NCI-H2107 treated with DMSO at 0.1 percent for 48 hours (cell line): Measurements from ENCODE around the gene C1S.

ENCODE experiments used
- DNase-seq: peaks from one replicate; lab custom pipeline; 2025; ENCODE audit not compliant: unreplicated experiment; lab: John Stamatoyannopoulos, UW

The C1S gene

DNA sequence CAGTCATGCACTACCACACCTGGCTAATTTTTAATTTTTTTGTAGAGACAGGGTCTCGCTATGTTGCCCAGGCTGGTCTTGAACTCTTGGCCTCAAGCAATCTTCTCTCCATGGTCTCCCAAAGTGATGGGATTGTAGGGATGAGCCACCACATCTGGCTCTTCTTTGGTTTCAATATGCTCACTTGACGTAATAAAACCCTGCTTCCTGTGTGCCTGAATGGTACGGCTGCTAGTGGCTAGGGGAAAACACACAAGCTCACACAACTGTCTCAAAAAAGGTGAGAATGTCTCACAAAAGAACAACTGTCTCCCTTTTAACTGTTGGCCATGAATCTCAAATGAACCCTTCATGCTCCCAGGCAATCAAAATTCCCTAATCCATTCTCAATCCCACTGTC lies 15.0 kb downstream of the C1S start:
- DNase-seq: no peak

DNA sequence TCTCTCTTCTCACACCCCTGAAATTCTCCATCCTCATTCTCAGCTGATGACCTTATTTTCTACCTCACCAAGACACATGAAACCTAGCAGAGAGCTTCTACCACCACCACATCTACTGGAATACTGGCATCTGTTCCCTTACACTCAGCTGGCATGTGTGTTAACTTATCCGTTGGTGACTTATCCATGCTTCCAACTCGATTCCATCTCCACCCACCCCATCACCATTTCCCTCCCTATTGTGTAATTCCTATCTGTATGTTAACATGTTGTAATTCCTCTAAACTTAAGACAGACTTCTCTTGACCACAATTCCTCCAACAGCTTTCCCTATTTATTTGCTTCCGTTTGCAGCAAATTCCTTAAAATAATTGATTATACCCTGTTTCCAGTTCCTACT lies 15.4 kb downstream of the C1S start:
- DNase-seq: no peak

DNA sequence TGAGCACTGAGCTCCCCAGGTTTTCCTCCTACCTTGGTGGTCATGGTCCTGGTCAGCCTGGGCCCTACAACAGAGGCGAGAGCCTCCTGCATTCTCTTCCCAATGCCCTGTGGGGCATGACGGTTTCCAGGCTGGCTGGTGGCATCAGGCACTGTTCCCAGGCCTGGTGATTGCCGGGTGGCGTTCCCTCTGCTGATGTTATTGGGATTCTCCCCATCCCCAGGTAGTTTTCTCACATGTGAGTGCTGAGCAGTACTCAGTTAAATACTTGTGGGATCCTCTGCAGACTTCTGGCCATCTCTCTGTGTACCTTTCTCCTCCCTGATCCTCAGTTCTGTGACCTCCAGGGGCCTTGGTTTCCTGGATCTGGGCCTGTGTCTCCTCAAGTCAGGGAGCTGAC lies 16.0 kb downstream of the C1S start:
- no peak for DNase-seq

DNA sequence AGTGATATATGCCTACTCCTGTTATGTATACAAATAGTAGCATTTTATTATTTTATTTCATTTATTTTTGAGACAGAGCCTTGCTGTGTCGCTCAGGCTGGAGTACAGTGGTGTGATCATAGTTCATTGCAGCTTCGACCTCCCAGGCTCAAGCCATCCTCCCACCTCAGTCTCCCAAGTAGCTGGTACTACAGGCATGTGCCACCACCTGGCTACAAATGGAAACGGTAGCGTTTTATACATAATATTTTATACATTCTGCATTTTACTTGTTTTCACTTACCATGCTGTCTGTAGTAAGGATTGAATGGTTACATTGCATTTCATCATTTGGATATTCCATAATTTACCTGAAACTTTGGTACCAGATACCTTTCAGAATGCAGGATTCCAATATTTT lies 17.6 kb downstream of the C1S start:
- no peak for DNase-seq

DNA sequence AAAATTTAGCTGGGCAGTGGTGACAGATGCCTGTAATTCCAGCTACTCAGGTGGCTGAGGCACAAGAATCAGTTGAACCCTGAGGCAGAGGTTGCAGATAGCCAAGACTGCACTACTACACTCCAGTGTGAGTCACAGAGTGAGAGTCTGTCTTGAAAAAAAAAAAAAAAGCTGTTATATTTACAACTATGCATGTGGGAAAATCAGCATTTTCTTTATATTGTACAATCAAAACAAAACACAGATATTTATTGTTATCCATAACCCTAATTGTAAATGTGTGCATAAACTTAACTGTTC lies 19.3 kb downstream of the C1S start:
- no peak for DNase-seq

DNA sequence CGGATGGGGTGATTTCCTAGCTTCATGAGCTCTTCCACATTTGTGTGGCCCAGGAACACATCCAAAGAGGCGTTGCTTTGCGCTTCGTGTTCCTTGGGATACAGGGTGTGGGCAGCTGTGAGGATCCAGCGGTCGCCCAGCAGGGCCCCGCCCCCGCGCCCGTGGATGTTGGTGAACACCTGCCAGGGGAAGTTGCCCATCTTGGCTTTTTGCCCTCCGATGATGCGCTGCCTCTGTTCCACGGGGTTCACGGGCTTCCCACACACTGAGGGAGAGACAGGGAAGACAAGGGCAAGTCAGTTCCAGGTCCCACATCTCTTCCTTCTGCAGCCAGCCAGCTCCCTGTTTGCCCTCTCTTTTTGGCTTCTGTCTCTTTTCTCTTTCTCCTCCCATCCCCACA lies 20.5 kb downstream of the C1S start:
- no peak for DNase-seq

DNA sequence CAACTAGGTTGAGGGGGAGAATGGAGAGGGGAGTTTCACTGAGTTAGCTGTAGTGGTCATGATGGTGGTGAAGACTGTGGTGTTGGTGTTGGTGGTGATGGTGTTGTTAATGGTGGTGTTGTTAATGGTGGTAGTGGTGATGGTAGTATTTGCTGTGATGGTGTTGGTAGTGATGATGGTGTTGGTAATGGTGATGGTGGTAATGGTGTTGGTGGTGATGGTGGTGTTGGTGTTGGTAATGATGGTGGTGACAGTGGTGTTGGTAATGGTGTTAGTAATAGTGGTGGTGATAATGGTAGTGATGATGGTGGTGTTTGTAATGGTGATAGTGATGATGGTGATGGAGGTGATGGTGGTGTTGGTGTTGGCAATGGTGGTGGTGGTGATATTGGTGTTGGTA lies 22.6 kb downstream of the C1S start:
- no peak for DNase-seq

DNA sequence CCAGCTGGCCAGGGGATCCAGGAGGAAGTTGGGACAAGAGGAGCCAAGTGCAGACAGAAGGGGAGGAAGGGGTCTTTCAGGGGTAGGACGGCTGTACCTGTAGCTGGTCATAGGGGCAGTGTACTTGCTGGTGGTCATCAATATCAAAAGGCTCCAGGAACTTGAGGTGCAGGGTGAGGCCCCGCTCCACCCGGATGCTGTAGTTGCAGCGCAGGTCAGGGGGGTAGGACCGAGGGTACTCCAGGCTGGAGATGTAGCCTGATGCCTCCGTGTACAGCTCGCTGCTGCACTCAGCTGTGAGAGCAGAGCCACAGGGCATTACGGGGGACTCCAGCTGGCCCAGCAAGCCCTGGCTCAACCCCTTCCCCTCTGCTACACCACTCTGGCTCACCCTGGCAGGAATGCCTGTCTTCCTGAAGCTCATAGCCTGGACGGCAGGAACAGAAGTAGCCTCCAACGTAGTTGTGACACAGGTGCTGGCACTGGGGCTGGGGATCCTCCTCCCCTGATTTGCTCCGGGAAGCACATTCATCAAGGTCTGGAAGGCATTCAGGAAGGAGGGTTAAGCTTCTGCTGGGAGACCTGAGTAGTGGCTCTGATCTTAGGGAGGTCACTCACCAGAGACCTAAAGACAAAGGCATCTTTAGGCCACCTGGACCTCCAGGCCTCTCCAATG lies 28.8 kb downstream of the C1S start:
- no peak for DNase-seq

DNA sequence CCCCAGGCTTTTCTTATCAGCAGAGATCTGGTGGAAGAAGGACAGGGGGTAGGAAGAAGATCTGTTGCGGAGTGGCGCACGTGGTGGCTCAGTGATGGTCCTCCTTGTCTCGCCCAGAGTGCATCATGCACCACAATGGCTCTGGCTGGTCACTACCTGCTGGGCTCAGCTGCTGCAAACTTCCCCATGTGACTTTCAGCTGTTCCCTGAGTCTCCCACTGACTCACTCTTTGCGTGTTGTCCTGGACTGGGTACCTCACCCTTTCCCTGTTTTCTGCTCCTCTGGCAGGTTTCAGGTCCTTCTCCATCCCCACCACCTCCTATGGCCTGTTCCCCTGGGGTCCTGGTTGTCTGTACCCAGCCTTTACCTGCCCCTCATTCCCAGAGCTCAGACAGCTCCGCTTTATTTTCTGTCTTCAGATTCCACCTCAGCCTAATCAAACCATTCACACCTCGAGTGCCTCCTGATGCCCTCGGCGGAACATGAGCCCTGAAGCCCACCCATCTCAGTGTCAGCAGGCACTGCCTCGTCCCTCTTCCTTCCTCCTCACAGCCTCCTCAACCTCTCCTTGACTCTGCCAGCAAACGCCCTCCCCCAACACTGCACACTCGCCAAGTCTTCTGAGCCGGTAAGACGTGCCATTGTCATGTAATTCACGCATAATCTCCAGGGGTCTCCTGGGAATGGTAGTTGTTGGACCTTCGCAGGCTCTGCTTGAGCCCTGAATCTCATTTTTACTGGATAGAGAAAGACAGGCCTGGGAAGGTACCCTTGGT lies 29.9 kb downstream of the C1S start:
- DNase-seq: no peak

DNA sequence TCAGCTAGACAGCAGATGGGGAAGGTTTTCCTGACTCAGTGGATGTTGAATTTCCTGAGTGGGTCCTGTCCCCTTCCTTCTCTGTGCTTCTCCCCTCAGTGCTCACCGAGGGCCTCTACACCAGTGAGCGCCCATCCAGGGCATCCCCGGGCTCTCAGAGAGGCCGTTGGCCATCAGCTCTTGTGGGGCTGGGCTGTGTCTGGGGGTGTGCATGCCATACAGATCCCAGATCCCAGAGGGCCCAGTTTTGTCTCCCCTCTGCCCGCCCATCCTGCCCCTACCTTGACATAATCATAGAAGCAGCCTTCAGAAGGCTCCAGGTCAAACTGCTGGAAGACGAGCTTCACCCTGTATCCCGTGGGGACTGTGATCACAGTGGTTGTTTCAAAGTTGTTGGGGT lies 30.7 kb downstream of the C1S start:
- DNase-seq: no peak

DNA sequence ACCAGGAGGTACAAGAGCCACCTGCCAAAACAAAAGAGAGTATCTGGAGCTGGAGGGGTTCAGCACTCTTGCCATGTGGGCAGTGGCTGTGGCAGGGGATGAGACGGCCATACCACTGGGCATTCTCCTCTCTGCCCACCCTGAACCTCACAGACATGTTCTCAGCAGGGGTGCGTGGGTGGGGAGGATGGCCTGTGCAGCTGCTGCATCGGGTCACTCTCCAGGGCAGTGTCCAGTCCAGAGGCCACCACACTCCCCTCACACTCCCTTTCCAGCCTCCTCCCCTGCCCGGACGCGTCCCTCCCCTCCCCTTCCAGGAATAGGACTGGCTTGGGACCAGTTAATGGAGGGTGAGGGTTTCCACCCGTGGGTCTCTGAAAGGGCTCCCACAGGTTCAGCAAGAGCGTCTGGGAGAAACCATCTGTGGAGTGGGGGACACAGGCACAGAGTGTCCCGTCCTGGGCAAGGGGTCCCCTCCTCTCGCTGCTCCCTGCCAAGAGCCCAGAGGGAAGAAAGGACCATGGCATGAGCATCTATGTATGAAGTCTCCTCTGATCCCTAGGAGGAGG lies 31.2 kb downstream of the C1S start:
- no peak for DNase-seq

DNA sequence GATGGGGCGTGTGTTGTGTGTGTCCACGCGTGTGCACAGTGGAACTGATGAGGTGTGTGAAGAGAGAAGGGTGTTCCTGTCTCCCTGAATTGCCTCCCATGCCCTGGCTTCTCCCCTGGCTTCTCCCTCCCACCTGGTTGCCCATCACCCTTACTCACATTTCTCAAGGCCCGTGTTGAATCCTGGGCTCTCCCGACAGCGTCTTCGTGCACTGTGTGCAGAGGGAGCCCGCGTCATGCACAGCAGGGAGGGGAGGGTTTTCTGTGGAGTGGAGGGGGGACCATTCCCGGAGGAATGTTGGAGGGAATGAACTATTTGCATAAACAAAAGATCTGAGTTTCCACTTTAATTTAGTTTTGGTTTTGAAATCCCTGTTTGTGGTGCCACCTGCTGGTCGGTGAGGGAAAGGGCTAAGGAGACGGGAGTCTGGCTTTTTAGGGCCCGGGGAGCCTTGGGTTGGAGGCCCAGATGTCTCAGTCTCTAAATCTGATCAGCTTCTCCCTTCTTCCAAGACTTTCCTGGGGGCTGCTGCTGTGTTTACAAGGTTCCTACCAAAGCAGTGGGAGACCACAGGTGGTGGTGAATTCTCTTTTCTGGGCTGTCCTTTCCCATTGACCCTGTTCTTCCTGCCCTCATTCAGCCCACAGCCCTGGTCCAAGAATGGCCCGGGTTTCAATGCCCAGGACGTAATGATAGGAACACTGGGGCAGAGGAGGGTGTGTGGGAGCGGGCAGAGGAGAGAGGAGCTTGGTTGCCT lies 31.9 kb downstream of the C1S start, which contains the start of gene C1R:
Gene C1R (minus strand): TSS at position 217 of the 757 bp plus-strand sequence. CDS start 57 bp downstream, at position 160.
- DNase-seq: peak; percentile 53

DNA sequence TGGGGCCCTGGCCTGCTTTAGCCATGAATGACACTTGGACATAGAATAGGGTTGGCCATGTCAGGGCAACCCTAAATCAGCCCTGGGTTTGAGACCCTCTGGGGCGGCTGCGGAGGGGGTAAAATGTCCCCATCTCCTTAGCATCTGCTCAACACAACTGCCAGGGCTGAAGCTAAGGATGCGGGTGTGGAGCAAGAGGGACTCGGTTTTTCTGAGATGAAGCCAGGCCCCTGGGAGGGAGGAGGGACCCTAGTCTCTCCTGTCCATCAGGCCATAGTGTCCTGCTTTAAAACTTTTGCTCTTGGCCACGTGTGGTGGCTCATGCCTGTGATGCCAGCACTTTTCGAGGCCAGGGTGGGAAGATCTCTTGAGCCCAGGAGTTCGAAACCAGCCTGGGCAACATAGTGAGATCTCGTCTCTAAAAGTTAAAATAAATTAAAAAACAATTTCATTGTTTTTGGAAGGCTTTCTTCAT lies 32.5 kb downstream of the C1S start:
- no peak for DNase-seq

DNA sequence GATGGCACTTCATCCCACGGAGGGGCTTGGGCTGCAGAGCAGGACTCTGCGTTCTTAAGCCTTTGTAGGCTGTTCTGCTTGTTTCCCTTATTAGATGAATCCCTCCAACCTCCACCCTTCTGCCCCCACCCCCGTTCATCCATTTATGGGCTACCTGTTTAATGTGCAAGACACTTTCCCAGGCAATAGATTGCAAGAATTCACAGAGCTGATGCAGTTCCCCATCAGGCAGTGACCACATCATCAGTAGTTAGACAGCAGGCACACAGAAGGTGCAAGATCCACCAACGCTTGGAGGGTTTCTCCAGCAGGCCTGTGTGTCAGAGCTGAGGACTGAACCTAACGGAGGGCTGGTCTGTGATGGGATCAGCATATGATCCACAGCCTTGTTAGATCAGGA lies 33.0 kb downstream of the C1S start:
- DNase-seq: no peak

DNA sequence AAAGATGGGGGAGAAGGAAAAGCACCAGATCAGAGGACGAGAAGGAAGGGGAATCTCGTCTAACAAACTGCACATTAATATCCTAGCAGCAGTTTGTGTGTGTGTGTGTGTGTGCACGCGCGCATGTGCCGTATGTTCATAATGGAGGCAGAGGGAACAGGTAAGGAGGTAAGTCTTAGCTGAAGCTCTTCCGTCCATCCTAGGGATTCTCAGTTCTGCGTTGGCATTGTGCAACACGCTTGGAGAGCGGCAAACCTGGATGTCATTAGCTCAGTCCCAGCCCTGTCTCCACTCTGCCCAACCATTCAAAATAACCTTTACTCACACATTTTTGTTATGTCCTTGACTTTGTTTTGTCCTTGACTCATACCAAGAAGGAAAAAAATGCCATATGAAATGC lies 33.4 kb downstream of the C1S start:
- DNase-seq: no peak

DNA sequence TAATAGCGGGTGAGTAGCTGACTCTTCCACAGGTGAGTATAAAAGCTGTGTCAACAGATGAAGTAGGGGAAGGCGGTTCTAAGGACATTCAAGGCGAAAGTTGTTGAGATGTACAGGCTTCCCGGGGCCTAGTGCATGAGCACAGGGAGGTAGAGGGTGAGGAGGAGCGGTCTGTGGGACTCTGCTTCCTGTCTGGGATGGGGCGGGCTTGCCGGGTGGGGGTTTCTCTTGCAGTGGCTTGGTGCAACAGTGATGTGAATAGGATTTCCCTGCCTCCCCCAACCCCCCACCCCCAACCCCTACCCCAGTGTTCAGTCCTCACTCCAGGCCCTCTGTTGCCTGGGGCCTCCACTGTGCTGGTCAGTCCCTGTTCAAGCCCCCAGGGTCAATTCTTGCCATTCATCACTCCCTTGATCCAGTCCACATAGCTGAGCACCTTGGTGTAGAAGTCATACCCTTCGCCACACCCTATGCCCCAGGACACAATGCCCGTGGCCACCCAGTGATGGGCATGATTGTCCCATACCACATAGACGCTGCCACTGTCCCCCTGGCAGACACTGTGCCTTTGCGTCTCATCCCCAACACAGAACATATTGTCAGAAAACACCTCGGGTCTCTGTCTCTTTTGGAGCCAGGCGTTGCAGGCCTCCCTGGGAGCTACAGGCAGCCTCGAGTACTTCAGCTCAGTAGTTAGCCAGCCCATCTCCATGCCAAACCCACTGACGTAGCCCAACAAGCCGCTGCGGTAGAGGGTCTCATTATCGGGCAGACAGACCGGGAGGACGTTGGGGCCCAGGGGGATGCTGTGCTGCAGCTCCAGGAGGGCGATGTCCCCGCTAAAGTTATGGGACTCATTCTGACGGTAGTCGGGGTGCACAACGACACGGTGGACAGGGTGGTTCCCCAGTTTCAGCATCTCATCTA lies 35.8 kb downstream of the C1S start:
- no peak for DNase-seq

DNA sequence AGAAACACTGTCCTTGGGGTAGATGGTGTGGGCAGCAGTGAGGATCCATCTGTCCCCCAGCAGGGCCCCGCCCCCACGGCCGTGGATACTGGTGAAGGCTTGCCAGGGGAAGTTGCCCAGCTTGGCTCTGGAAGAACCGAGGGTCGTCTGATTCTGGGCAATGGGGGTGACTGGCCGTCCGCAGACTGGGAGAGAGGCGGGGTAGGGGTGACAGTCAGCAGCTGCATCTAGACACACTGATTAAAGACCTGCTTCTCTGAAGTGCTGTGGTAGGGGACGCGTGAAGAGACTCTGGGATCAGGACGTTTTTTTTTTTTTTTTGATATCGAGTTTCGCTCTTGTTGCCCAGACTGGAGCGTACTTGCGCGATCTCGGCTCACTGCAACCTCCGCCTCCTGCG lies 36.5 kb downstream of the C1S start:
- peak; percentile 84 for DNase-seq

DNA sequence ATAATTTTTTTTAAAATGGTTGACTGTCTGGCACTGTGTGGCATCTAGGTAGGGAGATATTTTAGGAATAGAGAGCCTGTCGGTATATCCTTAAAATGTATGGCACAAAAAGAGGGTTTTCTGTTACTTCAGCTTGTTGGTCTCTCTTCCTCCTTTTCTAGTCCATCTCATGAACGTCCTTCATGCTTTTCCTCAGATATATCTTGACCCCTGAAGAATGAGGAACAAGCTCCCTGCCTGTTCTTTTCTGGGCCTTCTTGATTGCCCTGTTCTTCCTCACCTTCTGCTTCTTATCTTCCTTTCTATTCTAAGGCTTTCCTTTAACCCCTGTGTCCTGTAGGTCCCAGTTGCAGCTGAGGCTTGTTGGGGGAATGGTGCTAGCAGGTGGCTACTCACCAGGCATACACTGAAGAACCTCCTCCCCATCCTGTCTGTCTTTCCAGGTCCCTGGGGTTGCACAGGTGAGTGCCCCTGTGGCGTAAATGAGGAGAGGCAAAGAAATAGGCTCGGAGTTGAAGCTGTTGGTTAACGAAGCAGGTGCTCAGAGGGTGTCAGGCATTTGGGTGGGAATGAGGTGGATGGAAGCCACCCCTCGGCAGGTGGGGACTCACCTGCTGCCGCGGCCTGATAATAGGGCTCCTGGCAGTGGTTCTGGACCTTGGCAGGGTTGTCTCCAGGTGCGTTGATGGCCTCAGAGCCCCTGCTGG lies 38.9 kb downstream of the C1S start:
- DNase-seq: peak; percentile 95

DNA sequence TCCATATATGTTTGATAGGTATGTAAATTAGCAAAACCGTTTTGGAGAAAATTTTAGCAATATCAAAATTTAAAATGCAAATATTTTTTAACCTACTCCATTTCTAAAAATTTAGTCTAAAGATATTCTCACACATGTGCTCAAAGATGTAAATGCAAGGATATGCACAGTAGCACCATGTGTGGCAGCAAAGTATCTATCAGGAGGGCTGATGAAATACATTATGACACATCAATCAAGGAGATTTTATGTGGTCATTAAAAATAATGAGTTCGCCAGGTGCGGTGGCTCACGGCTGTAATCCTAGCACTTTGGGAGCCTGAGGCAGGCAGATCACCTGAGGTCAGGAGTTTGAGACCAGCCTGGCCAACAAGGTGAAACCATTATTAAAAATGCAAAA lies 39.7 kb downstream of the C1S start:
- peak; percentile 54 for DNase-seq
